H1 (cell line): ENCODE results near the gene TAF4. TPM values are rescaled to one million over a fixed set of nuclear protein-coding genes. Genes with fewer than 3 reads are reported as not detected.

ENCODE experiments used
- CTCF ChIA-PET: fragments of 300-600 bp; sonication (Branson Sonifier 250); formaldehyde crosslinking; loops from one replicate; lab custom pipeline; 2021; ENCODE audit not compliant: partially characterized antibody; lab: Charles Lee
- POLR2A ChIA-PET: fragments of 300-600 bp; sonication (Branson Sonifier 250); formaldehyde crosslinking; loops from one replicate; lab custom pipeline; 2021; ENCODE audit warnings: inconsistent platforms; ENCODE audit not compliant: partially characterized antibody; lab: Charles Lee
- DNase-seq, 2 experiments: peaks; one replicate each; pipeline versions ENCODE4 v3.0.0 to v3.0.0-alpha.2; 2010 to 2022; ENCODE audit warnings: low spot score in 2 of 2, low read depth in 1 of 2, mixed read lengths in 1 of 2
- FAIRE-seq: peaks from 2 replicates; lab custom pipeline; 2011; peaks lifted over from hg19 to GRCh38; lab: Jason Lieb, UNC
- H2AFZ ChIP-seq: 2 replicates; pipeline ENCODE4 v1.8.1; 2012; ENCODE audit warnings: low read length, inconsistent platforms
- H2AK5ac ChIP-seq: 2 replicates; pipeline ENCODE4 v1.6.1; 2013; ENCODE audit warnings: low read depth, low read length
- H2BK120ac ChIP-seq: replicated peaks from 2 replicates; pipeline ENCODE3; 2013; ENCODE audit warnings: low read depth, low read length, inconsistent platforms
- H2BK12ac ChIP-seq: 2 replicates; pipeline ENCODE4 v1.6.1; 2013; ENCODE audit warnings: low read depth, low read length
- H2BK15ac ChIP-seq: 2 replicates; pipeline ENCODE4 v1.6.1; 2013; ENCODE audit warnings: low read length
- H2BK20ac ChIP-seq: 2 replicates; pipeline ENCODE4 v1.6.1; 2013; ENCODE audit warnings: low read length
- H2BK5ac ChIP-seq: 2 replicates; pipeline ENCODE4 v1.6.1; 2013; ENCODE audit warnings: low read depth, low read length
- H3K14ac ChIP-seq: 2 replicates; pipeline ENCODE4 v1.6.1; 2013; ENCODE audit warnings: inconsistent platforms; ENCODE audit not compliant: insufficient read length
- H3K18ac ChIP-seq: 2 replicates; pipeline ENCODE4 v1.6.1; 2013; ENCODE audit warnings: low read length; ENCODE audit errors: extremely low read depth
- H3K23ac ChIP-seq: 2 replicates; pipeline ENCODE4 v1.6.1; 2013; ENCODE audit warnings: inconsistent platforms; ENCODE audit not compliant: insufficient read length
- H3K23me2 ChIP-seq: 2 replicates; pipeline ENCODE4 v1.6.1; 2013; ENCODE audit warnings: low read depth, low read length
- H3K27ac ChIP-seq: 2 replicates; pipeline ENCODE4 v1.6.1; 2011; ENCODE audit warnings: low read depth, low read length, inconsistent platforms
- H3K27me3 ChIP-seq, 4 experiments: replicated peaks in 1 of 4; 1 replicate in 1 of 4; 2 replicates in 3 of 4; pipeline versions ENCODE4 v1.6.1 to v1.8.1; 2011 to 2013; ENCODE audit warnings: low read length in 3 of 4, mild to moderate bottlenecking in 3 of 4, inconsistent platforms in 2 of 4, mixed read lengths in 2 of 4, moderate library complexity in 1 of 4; ENCODE audit not compliant: control insufficient read depth in 3 of 4, insufficient read depth in 3 of 4; ENCODE audit errors: extremely low read depth in 1 of 4
- H3K36me3 ChIP-seq, 4 experiments: 2 replicates each; pipeline versions ENCODE4 v1.6.1 to v1.8.1; 2011 to 2013; ENCODE audit warnings: mild to moderate bottlenecking in 4 of 4, low read length in 3 of 4, moderate library complexity in 2 of 4, control low read depth in 1 of 4, inconsistent platforms in 1 of 4; ENCODE audit not compliant: insufficient read depth in 4 of 4, control insufficient read depth in 2 of 4
- H3K4ac ChIP-seq: replicated peaks from 2 replicates; pipeline ENCODE3; 2013; ENCODE audit warnings: low read length, low read depth, mixed read lengths, inconsistent platforms; ENCODE audit not compliant: insufficient read length
- H3K4me1 ChIP-seq, 4 experiments: replicated peaks in 1 of 4; 1 replicate in 1 of 4; 2 replicates in 3 of 4; pipeline versions ENCODE4 v1.6.1 to v1.8.1; 2011 to 2013; ENCODE audit warnings: low read length in 3 of 4, inconsistent platforms in 2 of 4, mixed read lengths in 1 of 4; ENCODE audit not compliant: insufficient read depth in 4 of 4, control insufficient read depth in 3 of 4
- H3K4me2 ChIP-seq, 2 experiments: 2 replicates each; pipeline versions ENCODE4 v1.6.1 to v1.8.1; 2011 to 2013; ENCODE audit warnings: low read depth in 2 of 2, low read length in 2 of 2, control low read depth in 1 of 2, inconsistent platforms in 1 of 2, mild to moderate bottlenecking in 1 of 2; ENCODE audit not compliant: insufficient read depth in 1 of 2
- H3K4me3 ChIP-seq, 4 experiments: fragments of 200-600, 300-600 bp in 1 of 4; sonication (generic), shearing (Covaris generic), sonication (Bioruptor Twin) in 1 of 4; 2 replicates each; pipeline versions ENCODE4 v1.5.1 to v1.8.1; 2011 to 2016; ENCODE audit warnings: low read length in 4 of 4, low read depth in 3 of 4, control low read depth in 2 of 4, inconsistent platforms in 2 of 4, mild to moderate bottlenecking in 2 of 4, mixed read lengths in 1 of 4, moderate library complexity in 1 of 4; ENCODE audit not compliant: insufficient read depth in 2 of 4; ENCODE audit errors: extremely low read depth in 1 of 4
- H3K56ac ChIP-seq: replicated peaks from 2 replicates; pipeline ENCODE3; 2013; ENCODE audit warnings: low read depth, mild to moderate bottlenecking, mixed read lengths, low read length, inconsistent platforms; ENCODE audit not compliant: insufficient read length
- H3K79me1 ChIP-seq: 2 replicates; pipeline ENCODE4 v1.6.1; 2013; ENCODE audit warnings: low read depth, low read length, control low read depth
- H3K79me2 ChIP-seq, 2 experiments: 2 replicates each; pipeline versions ENCODE4 v1.6.1 to v1.8.1; 2012 to 2013; ENCODE audit warnings: low read length in 2 of 2, mild to moderate bottlenecking in 2 of 2, inconsistent platforms in 1 of 2; ENCODE audit not compliant: insufficient read depth in 2 of 2, control insufficient read depth in 1 of 2
- H3K9ac ChIP-seq, 4 experiments: replicated peaks in 1 of 4; 1 replicate in 1 of 4; 2 replicates in 3 of 4; pipeline versions ENCODE4 v1.6.1 to v1.8.1; 2011 to 2013; ENCODE audit warnings: low read depth in 3 of 4, low read length in 3 of 4, control low read depth in 2 of 4, mild to moderate bottlenecking in 2 of 4, moderate library complexity in 2 of 4, inconsistent platforms in 1 of 4; ENCODE audit errors: extremely low read depth in 1 of 4
- H3K9me3 ChIP-seq, 2 experiments: 2 replicates each; pipeline versions ENCODE4 v1.6.1 to v1.8.1; 2012 to 2013; ENCODE audit warnings: mild to moderate bottlenecking in 2 of 2, moderate library complexity in 2 of 2, control low read depth in 1 of 2, inconsistent platforms in 1 of 2, low read depth in 1 of 2, low read length in 1 of 2, mixed read lengths in 1 of 2; ENCODE audit not compliant: insufficient read depth in 2 of 2
- H4K20me1 ChIP-seq, 2 experiments: replicated peaks in 1 of 2; 2 replicates each; pipeline versions ENCODE3 to v1.8.1; 2011 to 2013; ENCODE audit warnings: inconsistent platforms in 2 of 2, low read length in 2 of 2, mild to moderate bottlenecking in 1 of 2; ENCODE audit not compliant: insufficient read depth in 2 of 2, control insufficient read depth in 1 of 2
- H4K5ac ChIP-seq: 2 replicates; pipeline ENCODE4 v1.6.1; 2013; ENCODE audit warnings: low read length, low read depth, mixed read lengths, inconsistent platforms; ENCODE audit not compliant: insufficient read length
- H4K8ac ChIP-seq: 2 replicates; pipeline ENCODE4 v1.8.0; 2013; ENCODE audit warnings: mild to moderate bottlenecking, moderate library complexity, low read length, inconsistent platforms; ENCODE audit not compliant: insufficient read depth; ENCODE audit errors: extremely low read depth
- H4K91ac ChIP-seq: replicated peaks from 2 replicates; pipeline ENCODE3; 2013; ENCODE audit warnings: low read length, mixed read lengths, inconsistent platforms; ENCODE audit not compliant: insufficient read length
- BACH1 ChIP-seq: IDR thresholded peaks from 2 replicates; pipeline ENCODE4 v1.6.1; 2012; ENCODE audit warnings: low read length, improper control_type of control experiment
- NANOG ChIP-seq: IDR thresholded peaks from 2 replicates; pipeline ENCODE4 v1.6.1; 2011; ENCODE audit warnings: low read length, low read depth, mild to moderate bottlenecking, inconsistent platforms; ENCODE audit not compliant: insufficient read depth, poor library complexity, severe bottlenecking
- SP2 ChIP-seq: IDR thresholded peaks from 2 replicates; pipeline ENCODE4 v1.6.1; 2012; ENCODE audit warnings: mild to moderate bottlenecking, low read length, inconsistent platforms
- WGBS, 2 experiments: shearing (Covaris generic) in 1 of 2; methylation state at CpG; one replicate each; pipeline versions ENCODE4 v1.1.6 to v1.1.7; 2013 to 2015; ENCODE audit warnings: low lambda C conversion rate in 2 of 2, mixed read lengths in 2 of 2, inconsistent platforms in 1 of 2, low coverage in 1 of 2, missing lambda C conversion rate in 1 of 2; ENCODE audit not compliant: insufficient replicate concordance in 2 of 2, insufficient coverage in 1 of 2, insufficient read length in 1 of 2; ENCODE audit errors: extremely low coverage in 1 of 2, missing lambda C conversion rate in 1 of 2; 5-methylcytosine and 5-hydroxymethylcytosine counted together
- polyA plus RNA-seq, 7 experiments: library from polyadenylated mRNA; depleted of rRNA in 3 of 7; stranded (reverse) in 5 of 7; unstranded in 2 of 7; fragments of >200 nt in 5 of 7; fragments of 200-250 nt in 2 of 7; gene quantifications; 1 replicate in 5 of 7; 2 replicates in 1 of 7; 4 replicates in 1 of 7; pipeline versions ENCODE4 v1.2.1 to v1.2.3, GENCODE V29; 2011 to 2013; ENCODE audit warnings: missing spikeins in 2 of 7, mixed read lengths in 2 of 7
- total RNA-seq: library from RNA; stranded (reverse); fragmentation: NEBNext Ultra II Directional; extraction: Animal tissue kit (Norgen Biotek cat#: 25700); gene quantifications from 2 replicates; pipeline ENCODE4 v1.2.1, GENCODE V29; 2021
- TF ChIP-seq, protein P1 (sequence below): IDR thresholded peaks from 2 replicates; pipeline ENCODE4 v1.6.1; 2011; ENCODE audit warnings: low read depth, mild to moderate bottlenecking, low read length; ENCODE audit not compliant: insufficient read depth

TAF4 gene
- total and polyA plus RNA-seq, 2 of the 8 experiments (the other 6 are each of a cell fraction or from before 2014, with no cell fraction given): 16.0 to 30.1 TPM

- Histone ChIP-seq H3K18ac (no peak overlapping the region), H3K23me2 (no peaks in the 10 kb centered on the region), H2BK120ac (no peak overlapping the region), H2AK5ac (no peak overlapping the region), H2AFZ (no peak overlapping the region), H3K14ac (no peak overlapping the region), H3K23ac (no peak overlapping the region), H2BK5ac (no peak overlapping the region), H3K4me1 (no peaks in the 10 kb centered on the region), H3K79me1 (no peaks in the 10 kb centered on the region), H3K9ac (no peak overlapping the region), H2BK20ac (no peak overlapping the region), H2BK12ac (0 out of 2 replicates have a peak overlapping the region, but pooled peaks have one; percentile 63), H3K27ac (no peak overlapping the region), H3K79me2 (no peaks in the 10 kb centered on the region), H3K27me3 (no peaks in the 10 kb centered on the region), H3K4ac (no peak overlapping the region), H3K9me3 (peaks cover 5 to 14% of the 10 kb centered on the region in 2 experiments), H3K4me2 (no peak overlapping the region), H3K4me3 (no peak overlapping the region), H4K91ac (no peak overlapping the region), H4K5ac (no peak overlapping the region), H4K20me1 (no peaks in the 10 kb centered on the region), H3K36me3 (no peaks in the 10 kb centered on the region), H2BK15ac (no peak overlapping the region), H4K8ac (no peak overlapping the region), H3K56ac (no peak overlapping the region)
- 86% methylated on average over 15 of the region's 15 CpGs; no CpG with 5 or more reads in 1 of the 2 experiments for WGBS, 2 experiments
- no peak for TF ChIP-seq SP2
- TF ChIP-seq BACH1: no peak
- TF ChIP-seq NANOG: no peak
- TF ChIP-seq, protein P1, sequence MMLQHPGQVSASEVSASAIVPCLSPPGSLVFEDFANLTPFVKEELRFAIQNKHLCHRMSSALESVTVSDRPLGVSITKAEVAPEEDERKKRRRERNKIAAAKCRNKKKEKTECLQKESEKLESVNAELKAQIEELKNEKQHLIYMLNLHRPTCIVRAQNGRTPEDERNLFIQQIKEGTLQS: no peak
- no peak for FAIRE-seq
- CTCF ChIA-PET: interaction anchor here (1.4 kb wide), 1 partner anchor 17 kb away, joined by 4 read pairs; no protein-coding TSS in a partner anchor
- POLR2A ChIA-PET: interaction anchor here (1.0 to 1.3 kb wide), 2 partner anchors 14 to 41 kb away, joined by 4 read pairs; no protein-coding TSS in a partner anchor
- no peak for DNase-seq
Observed at GRCh38 chr20:62080249-62080990, 14.7 kb upstream of the TAF4 start.
